D721Med (cell line): Measurements from ENCODE around the gene DNAH2.
A peak's percentile ranks its signal among the peaks of the same experiment; 100 is the strongest.

Experiments
- DNase-seq: peaks from one replicate; pipeline ENCODE4 v3.0.0; 2011; ENCODE audit warnings: low spot score; ENCODE audit not compliant: insufficient read length
- FAIRE-seq: peaks from 2 replicates; lab custom pipeline; 2011; peaks lifted over from hg19 to GRCh38; lab: Jason Lieb, UNC
- CTCF ChIP-seq: IDR thresholded peaks from 2 replicates; pipeline ENCODE4 v1.5.1; 2012; ENCODE audit warnings: mild to moderate bottlenecking, control low read depth; ENCODE audit not compliant: insufficient read depth; ENCODE audit errors: missing control alignments

DNAH2 gene

GRCh38 chr17:7688808-7689316 is 28.7 kb upstream of the DNAH2 start:
- FAIRE-seq: no peak
- no peak for DNase-seq
- TF ChIP-seq CTCF: no peak

- peak; percentile 72 for DNase-seq
- no peak for TF ChIP-seq CTCF
- FAIRE-seq: peak; percentile 96
Measured at GRCh38 chr17:7695586-7695985, 22.0 kb upstream of the DNAH2 start.

- DNase-seq (no peak), FAIRE-seq (no peak)
- no peak for TF ChIP-seq CTCF
Measured at GRCh38 chr17:7697828-7698588, 19.5 kb upstream of the DNAH2 start.

GRCh38 chr17:7700510-7700909 is 17.0 kb upstream of the DNAH2 start:
- no peak for TF ChIP-seq CTCF
- no peak for FAIRE-seq

GRCh38 chr17:7701681-7702080 is 15.9 kb upstream of the DNAH2 start:
- FAIRE-seq: no peak
- no peak for DNase-seq
- no peak for TF ChIP-seq CTCF

More at GRCh38 chr17:7700510-7700909, 17.0 kb upstream of the DNAH2 start:
- DNase-seq: no peak

GRCh38 chr17:7702776-7703175 is 14.8 kb upstream of the DNAH2 start:
- no peak for FAIRE-seq
- TF ChIP-seq CTCF: no peak
- DNase-seq: no peak
